ENCODE measurements around the gene CCDC197.

The CCDC197 gene

DNA sequence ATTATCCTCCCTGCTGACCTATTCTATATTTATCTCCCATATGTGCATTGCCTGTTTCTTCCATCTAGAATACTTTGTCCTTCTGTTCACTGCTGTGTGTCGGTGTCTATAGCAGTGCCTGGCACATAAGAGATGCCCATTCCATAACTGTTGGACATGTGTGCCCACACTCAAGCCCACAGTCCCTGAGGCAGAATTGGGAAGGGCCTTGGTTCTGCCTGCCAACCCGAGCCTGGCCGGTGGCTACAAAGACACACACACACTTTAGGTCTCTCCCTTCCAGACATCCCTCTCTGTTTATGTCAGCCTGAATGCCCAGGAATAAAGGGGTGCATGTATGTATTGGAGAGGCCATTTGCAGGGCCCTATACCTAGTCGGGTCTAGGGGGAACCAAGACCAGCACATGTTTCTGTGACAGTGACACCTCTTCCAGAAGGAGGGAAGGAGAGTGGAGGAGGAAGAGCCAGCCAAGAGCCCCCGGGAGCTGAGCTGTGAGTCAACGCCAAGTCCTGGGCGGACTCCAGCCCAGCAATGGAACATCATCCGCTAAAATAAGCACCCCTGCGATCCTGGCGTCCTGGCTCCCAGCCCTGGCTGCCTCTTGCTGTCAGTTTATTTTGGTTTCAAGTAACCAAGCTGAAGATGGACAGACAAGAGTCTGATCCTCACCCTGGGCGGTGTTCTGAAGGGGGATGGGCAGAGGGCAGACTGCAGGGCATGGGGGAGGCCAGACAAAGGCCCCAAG, 16.5 kb upstream of the CCDC197 start:
- no peak for DNase-seq

DNA sequence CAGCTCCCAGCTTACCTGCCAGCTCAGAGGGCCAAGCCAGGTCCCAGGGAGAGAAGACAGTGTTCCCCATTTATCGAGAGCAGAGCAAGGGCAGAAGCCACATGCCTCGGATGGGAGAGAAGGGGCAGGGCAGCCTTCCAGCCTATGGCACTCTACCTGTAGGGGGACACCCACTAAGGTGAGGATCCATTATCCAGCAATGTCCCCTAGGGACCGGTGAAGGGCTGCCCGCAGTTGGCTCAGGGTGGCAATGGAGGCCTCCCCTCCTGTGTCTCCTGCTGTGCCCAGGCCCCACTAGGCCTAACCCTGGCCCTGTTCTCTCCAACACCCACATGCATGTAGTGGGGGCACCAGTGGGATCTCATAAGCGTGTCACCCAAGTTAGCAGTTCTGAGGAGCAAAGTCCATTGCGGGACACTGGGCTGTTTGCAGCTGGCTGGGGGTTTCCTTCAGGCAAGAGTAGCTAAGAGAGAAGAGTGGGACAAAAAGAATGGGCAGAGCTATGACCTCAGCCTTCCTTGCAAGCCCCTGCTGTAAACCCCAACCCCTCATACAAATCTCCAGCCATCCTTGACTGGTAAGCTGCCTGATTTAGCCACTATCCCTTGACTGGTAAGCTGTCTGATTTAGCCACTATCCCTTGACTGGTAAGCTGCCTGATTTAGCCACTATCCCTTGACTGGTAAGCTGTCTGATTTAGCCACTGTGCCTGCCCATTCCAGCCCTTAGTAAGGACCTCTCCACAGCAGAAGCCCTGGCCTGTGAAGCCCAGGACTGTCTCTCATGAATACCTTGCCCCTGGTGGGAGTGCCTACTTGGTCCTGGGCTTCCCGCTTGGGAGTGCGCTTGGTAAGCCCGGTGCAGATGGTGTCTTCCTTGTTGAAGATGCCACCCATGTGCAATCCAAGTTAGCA, 15.5 kb upstream of the CCDC197 start:
- no peak for DNase-seq

DNA sequence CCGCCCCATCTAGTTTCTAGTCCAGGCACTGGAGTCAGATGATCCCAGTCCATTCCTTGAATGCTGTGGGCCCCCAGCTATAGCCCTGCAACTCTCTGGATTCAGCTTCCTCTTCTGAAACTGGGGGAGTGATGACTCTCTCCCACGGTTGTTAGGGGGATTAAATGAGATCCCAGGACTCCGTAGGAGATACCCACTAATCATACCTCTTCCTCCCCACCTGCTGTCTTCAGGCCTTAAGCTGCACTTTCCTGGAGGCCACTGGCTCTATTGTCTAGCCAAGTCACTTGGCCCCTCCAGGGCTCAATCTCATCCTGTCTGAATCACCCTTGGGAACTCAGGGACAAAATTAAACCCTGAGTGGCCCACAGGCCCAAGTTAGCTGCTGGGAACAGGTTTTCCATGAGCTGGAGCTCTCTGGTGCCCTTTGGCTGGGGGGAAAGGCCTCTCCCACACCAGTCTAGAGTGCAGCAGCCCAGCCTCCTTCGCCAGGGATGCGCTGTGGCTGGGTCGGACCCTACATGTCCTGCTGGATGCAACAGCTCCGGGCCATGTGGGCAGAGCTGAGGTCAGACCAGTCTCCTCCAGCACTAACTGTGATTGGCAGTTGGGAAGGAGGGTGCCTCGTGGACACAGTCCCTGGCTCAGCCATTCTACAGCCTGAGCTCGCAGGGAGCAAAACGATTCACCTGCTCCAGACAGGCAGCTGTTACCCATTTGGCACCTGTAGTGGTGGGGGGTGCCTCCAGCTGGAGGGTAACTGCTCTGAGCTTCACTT, 14.7 kb upstream of the CCDC197 start:
- DNase-seq = no peak

DNA sequence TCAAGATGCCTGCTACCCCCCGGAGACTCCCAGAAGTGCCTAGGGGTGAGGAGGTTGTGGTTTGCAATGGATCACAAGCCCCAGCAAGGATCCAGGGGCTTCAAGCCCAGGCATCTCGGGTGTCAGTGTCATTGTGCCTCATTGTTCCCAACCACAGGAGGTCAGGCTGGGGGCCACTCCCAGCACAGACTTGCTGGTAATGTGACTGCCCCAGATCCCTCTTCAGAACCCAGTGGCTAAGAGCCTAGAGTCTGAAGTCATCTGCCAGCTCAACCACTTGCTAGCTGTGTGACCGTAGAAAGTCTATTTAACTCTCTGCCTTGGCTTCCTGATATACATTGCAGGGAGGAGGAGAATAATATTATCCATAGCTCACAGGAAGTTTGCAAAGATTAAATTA, 13.0 kb upstream of the CCDC197 start:
- DNase-seq = no peak

DNA sequence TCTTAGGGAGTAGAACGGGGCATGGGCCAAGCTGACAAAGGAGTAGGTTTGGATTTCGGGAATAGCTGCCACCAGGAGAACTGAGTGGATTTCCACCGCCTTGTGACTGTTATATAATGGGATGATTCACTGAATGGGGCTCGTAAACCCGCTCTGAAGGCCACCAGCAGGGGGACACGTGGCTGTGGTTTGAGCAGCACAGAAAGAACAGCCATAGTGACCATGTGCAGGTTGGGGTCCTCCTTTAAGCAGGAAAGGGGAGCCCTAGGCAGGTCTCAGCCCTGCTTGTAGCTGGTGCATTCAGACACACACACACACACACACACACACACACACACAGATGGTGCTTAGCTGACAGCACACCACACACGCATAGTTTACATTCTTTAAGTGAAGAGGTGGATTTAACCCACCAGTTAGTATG, 12.1 kb upstream of the CCDC197 start:
- DNase-seq = peak; percentile 23

DNA sequence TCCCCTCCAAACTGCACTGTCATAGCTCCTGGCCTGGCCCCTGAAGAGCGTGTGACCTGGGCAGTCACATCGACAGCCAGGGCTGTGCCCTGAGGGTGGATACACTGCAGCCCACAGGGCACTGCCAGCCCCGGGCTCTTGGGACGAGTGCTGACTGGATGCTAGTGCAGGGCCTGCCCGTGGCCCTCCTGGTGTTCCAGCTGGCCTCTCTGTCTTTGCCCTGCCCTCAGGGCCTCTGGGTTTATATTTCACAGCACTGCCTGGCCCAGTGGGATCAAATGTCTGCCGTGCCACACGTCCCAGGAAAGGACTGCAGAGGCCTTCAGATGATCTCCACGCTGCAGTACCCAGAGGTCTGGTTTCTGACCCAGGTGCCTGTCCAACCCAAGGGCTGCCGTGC, 10.1 kb upstream of the CCDC197 start:
- no peak for DNase-seq

DNA sequence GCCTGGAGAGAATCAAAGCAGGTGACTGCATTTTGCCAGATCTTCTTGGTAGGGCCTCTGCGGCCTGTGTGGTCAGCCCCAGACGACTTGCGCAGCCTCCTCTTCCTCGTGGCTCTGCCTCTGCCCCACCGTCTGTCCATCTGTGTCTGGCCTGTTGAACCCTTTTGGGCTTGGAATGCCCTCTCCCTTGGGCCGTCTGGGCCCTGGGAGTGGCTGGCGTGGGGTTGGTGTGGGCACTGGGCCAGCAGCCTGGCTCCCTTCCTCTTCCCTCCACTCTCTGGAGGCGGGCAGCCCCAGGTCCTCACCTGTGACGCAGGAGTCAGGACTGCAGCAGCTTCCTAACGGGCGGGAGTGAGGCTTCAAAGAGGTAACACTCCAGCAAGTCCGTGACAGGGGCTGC, 9.7 kb upstream of the CCDC197 start:
- no peak for DNase-seq

DNA sequence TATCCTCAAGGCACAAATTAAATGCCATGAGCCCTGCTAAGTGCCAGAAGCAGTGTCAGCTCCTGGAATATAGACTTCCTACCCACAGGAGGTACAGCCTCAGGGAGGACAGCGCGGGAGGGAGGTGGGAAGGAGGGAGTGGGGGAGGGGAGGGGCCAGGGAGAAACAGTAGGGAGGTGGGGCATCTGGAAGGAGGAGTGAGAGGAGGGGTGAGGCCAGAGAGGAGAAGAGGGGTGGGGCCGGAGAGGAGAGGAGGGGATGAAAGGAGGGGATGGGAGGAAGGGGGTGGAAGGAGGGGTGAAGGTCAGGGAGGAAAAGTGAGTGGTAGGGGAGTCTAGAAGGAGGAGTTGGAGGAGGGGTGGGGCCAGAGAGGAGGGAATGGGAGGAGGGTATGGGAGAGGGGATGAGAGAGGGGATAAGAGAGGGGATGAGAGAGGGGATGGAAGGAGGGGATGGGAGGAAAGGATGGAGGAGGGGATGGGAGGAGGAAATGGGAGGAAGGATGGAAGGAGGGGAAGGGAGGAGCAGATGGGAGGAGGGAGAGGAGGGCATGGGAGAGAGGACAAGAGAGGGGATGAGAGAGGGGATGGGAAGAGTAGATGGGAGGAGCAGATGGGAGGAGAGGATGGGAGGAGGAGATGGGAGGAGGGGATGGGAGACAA, 9.2 kb upstream of the CCDC197 start:
- no peak for DNase-seq

DNA sequence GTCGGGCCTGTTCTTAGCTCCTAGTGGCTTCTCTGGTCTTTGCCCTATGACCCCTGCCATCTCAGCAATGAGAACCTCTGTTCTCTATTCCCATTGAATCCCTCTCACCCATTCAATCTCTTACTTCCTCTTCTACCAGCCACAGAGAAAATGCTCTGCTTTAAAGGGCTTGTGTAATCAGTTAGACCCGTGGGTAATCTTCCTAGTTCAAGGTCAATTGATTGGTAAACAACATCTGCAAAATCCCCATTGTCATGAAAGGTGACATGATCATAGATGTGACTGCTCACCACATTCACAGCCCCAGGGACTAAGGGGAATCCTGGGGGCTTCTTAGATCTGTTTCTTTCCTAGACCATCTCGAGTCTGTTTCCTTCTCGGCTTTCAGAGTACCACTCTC, 7.2 kb upstream of the CCDC197 start:
- no peak for DNase-seq

DNA sequence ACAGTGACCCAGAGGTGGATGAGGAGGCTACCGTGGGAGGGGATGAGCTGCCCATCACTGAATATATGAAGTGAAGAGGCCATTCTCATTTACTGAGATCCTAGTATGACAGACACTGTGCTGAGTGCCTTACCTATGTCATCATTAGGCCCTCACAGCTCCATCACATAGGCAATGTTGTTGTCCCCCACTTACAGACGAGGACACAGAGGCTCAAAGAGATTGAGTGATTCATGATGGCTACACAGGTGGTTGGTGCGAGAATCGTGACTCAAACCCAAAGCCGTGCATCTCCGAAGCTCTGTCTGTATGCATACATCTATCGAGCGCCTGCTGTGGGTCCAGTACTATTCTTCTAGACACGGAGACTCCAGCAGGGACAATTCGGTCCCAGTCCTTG, 5.9 kb upstream of the CCDC197 start:
- no peak for DNase-seq

DNA sequence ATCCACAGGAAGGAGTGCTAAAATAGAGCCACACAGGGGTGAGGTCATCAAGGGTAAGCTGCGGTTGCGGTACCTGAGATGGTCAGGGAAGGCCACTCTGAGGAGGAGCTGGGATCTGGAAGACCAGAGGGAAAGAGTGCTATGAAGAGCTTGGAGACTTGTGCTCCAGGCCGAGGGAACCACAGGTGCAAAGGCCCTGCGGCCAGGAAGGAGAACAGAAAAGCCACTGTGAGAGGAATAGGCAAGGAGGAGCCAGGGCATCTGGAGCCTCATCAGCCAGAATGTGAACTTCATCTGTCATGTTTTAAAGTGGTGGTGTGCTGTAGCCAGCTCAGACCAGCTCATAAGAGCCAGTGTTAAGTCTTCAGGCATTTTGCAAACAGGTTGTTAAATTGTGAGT, 5.5 kb upstream of the CCDC197 start:
- DNase-seq = no peak

DNA sequence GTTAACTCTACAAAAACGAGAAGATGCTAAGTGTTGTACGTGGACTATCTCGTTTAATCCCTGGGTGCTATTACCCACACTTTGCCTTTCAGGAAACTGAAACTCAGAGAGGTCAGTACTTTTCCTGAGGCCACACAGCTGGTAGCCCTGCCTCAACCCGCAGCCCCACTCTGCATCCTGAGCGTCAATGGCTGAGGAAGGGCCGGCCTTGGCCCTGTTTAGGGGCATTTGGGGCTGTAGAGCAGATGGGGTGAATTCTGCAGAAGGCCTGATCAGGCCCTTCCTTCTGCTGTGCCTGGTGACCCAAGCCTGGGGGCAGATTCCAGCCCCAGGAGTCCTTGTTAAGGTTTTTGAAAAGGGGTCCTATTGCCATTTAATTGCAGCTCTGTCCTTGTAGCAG, 3.7 kb upstream of the CCDC197 start:
- DNase-seq = no peak

DNA sequence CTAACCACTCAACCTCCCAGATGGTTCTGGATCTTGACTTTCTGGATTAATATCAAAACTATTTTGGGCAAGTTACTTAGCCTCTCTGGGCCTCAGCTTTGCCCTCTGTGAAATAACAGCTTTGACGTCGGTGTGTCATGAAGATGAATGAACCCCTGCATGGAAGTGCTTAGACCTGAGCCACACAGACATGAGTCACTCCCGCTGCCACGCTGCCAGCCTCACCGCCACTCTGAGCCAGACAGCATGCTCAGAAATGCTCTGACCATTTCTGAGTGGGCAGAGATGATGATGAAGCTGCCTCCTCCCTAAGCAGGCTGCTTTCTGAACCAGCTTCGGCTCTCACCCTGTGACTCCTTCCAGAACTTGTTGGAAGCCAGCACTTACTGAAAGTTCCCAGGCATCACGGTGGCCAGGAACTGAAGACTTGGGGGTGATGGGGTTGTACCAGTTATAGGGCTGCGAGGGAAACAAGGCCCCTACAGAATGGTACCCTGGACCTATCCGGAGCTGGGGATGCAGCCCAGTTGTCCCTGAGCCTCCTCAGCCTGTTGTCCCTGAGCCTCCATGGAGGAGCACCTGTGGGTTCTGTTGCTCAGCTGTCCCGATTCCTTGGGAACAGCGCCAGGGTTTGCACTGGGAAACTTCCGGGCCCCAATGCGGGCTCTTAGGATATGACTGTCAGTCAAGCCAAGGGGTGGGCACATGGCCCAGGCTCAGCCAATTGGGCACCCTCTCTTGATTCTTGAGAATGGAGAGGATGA, 2.0 kb upstream of the CCDC197 start:
- DNase-seq = peak; percentile 12

DNA sequence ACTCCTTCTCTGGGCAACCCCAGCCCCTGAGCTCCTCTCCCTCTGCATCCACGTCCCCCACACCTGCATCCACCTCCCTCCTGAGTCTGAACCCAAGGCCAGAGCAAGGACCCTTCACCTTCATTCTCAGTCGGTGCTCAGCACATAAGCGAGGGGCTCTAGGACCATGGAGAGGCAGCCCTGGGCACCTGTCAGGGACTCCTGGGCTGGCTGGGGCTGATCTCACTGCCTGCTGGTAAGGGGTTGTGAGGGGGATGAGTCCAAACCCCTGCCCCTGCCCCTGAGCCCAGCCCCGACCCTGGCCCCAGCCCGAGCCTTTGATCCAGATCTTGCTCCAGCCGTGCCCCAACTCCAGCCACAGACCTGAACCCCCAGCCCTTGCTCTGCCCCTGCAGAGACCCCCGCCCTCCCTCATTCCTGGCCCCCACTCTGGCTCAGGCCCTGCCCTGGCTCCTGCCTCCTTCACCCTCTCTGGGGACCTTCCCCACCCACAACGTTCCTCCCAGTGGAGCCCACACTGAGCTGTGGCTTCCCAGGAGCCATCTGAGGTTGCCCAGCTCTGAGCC, 888 bp upstream of the CCDC197 start:
- no peak for DNase-seq

DNA sequence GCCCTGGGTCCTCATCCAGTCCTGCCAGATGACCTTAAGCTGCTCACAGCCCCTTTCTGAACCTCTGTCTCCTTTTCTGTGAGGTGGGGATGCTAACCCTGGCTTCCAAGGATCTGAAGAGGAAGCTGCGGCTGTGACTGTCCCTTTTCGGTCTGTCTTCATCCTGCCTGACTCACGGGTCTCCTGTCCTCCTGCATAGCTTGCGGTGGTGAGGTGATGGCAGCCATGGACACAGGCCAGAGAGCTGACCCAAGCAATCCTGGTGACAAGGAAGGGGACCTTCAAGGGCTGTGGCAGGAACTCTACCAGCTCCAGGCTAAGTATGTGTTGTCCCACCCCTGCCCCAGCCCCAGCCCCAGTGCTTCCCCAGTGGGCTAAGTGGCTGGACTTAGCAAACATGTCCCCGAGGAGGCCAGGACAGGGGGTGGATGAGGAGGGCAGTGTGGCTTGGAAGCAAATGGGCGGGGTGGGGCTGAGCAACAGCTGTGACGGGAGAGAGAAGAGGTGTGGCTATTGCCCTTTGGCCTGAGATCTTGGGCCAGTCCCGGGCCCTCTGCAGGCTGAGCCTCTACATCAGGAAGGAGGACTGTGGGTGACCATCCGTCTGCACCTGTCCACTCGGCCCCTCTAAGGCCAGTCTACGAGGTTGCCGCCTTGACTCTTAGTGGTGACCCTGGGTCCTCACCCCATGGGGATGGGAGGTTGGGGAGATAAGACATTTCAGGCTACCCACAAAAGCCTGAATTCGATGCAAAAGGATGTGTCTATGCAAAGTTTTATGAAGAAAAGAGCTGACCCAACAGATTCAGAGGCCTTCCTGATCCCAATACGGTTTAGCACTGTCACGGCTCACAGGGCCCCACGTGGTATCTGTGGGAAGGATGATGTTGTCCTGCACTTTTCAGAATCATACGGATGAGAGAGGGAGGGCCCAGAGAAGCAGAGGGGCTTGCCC, 1.1 kb downstream of the CCDC197 start:
- DNase-seq = no peak

DNA sequence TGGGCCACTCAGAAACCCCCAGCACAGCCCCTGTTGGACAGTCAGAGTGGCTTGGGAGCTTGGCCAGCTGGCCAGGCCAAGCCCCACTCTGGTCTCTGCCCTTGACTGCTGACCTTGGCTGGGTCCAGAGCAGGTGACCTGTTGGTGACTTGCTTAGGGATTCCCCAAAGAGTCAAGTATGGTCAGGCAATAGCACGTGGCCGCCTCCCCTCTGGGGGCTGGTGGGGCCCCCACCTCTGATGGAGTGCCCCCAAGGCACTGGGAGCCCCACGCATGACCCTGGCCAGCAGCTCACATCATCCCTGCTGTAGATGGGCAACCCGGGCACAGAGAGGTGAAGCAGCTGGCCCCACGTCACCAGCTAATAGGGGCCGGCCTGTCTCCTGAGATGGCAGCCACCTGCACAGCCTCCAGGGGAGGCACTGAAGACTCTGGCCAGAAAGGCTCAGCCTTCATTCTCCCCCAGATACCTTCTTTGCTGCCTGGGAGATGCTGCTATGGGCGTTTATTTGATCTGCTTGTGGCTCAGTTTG, 1.8 kb downstream of the CCDC197 start:
- no peak for DNase-seq

DNA sequence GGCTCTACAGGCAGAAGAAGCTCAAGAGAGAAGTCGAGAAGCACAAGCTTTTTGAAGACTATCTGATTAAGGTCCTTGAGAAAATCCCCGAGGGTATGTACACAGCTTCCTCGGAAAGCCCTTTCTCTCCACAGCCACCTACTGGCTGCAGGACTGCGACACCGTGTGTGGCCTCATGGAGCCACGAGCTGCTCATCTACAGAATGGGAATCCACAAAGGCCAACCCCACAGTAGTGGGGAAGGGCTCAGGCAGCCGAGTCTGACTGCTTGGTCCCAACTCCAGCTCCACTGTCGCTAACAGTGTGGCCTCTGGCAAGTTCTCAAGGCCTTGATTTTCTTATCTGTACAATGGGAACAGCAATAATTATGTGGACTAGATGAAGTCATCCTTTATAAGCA, 2.5 kb downstream of the CCDC197 start:
- no peak for DNase-seq

DNA sequence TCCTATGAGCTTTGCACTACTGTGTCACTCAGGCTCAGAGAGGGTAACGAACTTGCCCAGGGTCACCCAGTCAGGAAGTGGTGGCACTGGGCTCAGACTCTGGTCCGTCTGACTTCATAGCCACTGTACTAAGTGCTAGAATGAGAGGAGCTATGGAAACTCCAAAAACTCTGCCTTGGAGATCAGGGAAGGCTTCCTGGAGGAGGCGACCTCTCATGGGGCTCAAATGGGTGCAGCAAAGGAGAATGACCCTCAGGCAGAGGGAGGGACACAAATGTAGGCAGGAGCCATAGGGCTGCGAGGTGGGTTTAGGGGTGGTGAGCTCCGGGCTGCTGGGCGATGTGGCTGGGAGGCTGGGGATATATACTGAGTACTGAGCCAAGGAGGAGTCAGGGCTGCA, 3.2 kb downstream of the CCDC197 start:
- no peak for DNase-seq

DNA sequence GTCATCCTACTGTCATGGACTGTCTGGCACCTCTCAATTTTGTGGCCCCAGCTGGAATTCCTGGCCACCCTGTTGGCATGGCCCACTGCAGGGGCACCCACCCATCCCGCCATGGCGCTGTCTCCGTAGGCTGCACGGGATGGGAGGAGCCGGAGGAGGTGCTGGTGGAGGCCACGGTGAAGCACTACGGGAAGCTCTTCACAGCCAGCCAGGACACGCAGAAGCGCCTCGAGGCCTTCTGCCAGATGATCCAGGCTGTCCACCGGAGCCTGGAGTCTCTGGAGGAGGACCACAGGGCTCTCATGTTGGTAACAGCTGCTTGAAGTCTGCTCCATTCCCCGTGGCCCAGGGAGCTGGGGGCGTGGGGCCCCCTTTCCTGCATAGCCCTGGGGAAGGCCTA, 3.9 kb downstream of the CCDC197 start:
- no peak for DNase-seq
